Gastrocnemius medialis (tissue), 4 donors: ENCODE data around the gene RING1. TPM values are rescaled to one million over a fixed set of nuclear protein-coding genes. Genes with fewer than 3 reads are reported as not detected.

Experiments used
- ATAC-seq, 2 donors: fragments of 150-250 bp; one replicate each; pipeline ENCODE4 v1.9.1; 2016
- DNase-seq, 2 donors: peaks; one replicate each; pipeline ENCODE4 v3.0.0-alpha.2; 2019
- H3K27ac ChIP-seq, 4 donors: fragments of 200-600 bp; sonication (generic); 1 replicate in 1 of 4; 2 replicates in 3 of 4; pipeline ENCODE4 v1.5.1; 2016 to 2018; ENCODE audit warnings: mild to moderate bottlenecking in 2 of 4, moderate library complexity in 1 of 4
- H3K27me3 ChIP-seq, 3 donors: fragments of 200-600 bp; sonication (generic) in 2 of 3; 1 replicate in 1 of 3; 2 replicates in 2 of 3; pipeline versions ENCODE4 v1.5.1 to v1.6.0; 2016 to 2019; ENCODE audit warnings: mild to moderate bottlenecking in 1 of 3, moderate library complexity in 1 of 3
- H3K36me3 ChIP-seq, 2 donors: fragments of 200-600 bp; sonication (generic) in 1 of 2; one replicate each; pipeline ENCODE4 v1.5.1; 2017 to 2018
- H3K4me1 ChIP-seq, 2 donors: fragments of 200-600 bp; sonication (generic) in 1 of 2; one replicate each; pipeline ENCODE4 v1.5.1; 2016 to 2017; ENCODE audit warnings: mild to moderate bottlenecking in 2 of 2
- H3K4me3 ChIP-seq, 4 donors: fragments of 200-600 bp; sonication (generic) in 3 of 4; 1 replicate in 1 of 4; 2 replicates in 3 of 4; pipeline ENCODE4 v1.5.1; 2016 to 2019; ENCODE audit warnings: mild to moderate bottlenecking in 2 of 4
- H3K9me3 ChIP-seq, 3 donors: fragments of 200-600 bp; sonication (generic) in 2 of 3; 1 replicate in 1 of 3; 2 replicates in 2 of 3; pipeline ENCODE4 v1.5.1; 2016 to 2019
- CTCF ChIP-seq, 5 experiments: fragments of 450-650 bp in 3 of 5; fragments of 200-600 bp in 2 of 5; sonication (generic) in 2 of 5; IDR thresholded peaks in 4 of 5; conservative IDR thresholded peaks in 1 of 5; 1 replicate in 4 of 5; 2 replicates in 1 of 5; pipeline ENCODE4 v1.5.1; 2016 to 2019; ENCODE audit warnings: antibody characterized with exemption in 5 of 5, mild to moderate bottlenecking in 3 of 5, moderate library complexity in 3 of 5
- POLR2A ChIP-seq, 2 donors: fragments of 450-650 bp; IDR thresholded peaks; one replicate each; pipeline ENCODE4 v1.6.1; 2017; ENCODE audit warnings: antibody characterized with exemption in 2 of 2, mild to moderate bottlenecking in 2 of 2, moderate library complexity in 2 of 2
- in situ Hi-C, 4 donors: fragments of 200-750 bp; cut with MboI; loops; one replicate each; pipeline versions ENCODE4 v1.15.0 to v1.8.0; 2017; ENCODE audit warnings: low sequenced_read_pairs in 4 of 4
- intact Hi-C: fragments of 100-400 bp; cut with DNase I; formaldehyde crosslinking; loops from one replicate; pipeline ENCODE4 v1.15.1; 2023; ENCODE audit warnings: low total_unique reads
- total RNA-seq, 4 donors: library from RNA; depleted of rRNA; stranded (reverse); fragments of >200 nt; gene quantifications; one replicate each; pipeline versions ENCODE4 v1.1.0 to v1.2.3, GENCODE V29; 2016

Gene RING1
- total RNA-seq, 4 donors from 2014 or later: 7.4 to 16.3 (median 12.1) TPM

- H3K27ac ChIP-seq: no peak overlapping the region
- DNase-seq: no peak
- no peak overlapping the region for H3K4me3 ChIP-seq
- in situ Hi-C loops (no loop called here), intact Hi-C loops (no loop called here)
- TF ChIP-seq POLR2A (IDR thresholded peaks at IDR 0.05): no peak
- TF ChIP-seq CTCF (IDR thresholded peaks at IDR 0.05 in 4 of 5, conservative IDR thresholded peaks at IDR 0.05 in 1 of 5): no peak
- H3K27me3 ChIP-seq: peaks cover 0 to 7% (median 5%) of the 10 kb centered on the region in 3 donors
- no peak for ATAC-seq
- H3K36me3 ChIP-seq: no peaks in the 10 kb centered on the region
- H3K9me3 ChIP-seq: no peaks in the 10 kb centered on the region
- H3K4me1 ChIP-seq: no peaks in the 10 kb centered on the region
These were observed 28.0 kb downstream of the RING1 start for GRCh38 chr6:33236328-33236727.

- Histone ChIP-seq H3K4me1 (no peaks in the 10 kb centered on the region), H3K27me3 (peaks cover 0 to 7% (median 5%) of the 10 kb centered on the region in 3 donors), H3K27ac (no peak overlapping the region), H3K36me3 (no peaks in the 10 kb centered on the region), H3K4me3 (no peak overlapping the region), H3K9me3 (no peaks in the 10 kb centered on the region)
- in situ Hi-C loops: no loop called here
- DNase-seq (no peak), ATAC-seq (no peak)
- intact Hi-C loops: no loop called here
- TF ChIP-seq CTCF (IDR thresholded peaks at IDR 0.05 in 4 of 5, conservative IDR thresholded peaks at IDR 0.05 in 1 of 5): no peak
- no peak for TF ChIP-seq POLR2A (IDR thresholded peaks at IDR 0.05)
These were observed 28.6 kb downstream of the RING1 start for GRCh38 chr6:33236852-33237251.

DNA sequence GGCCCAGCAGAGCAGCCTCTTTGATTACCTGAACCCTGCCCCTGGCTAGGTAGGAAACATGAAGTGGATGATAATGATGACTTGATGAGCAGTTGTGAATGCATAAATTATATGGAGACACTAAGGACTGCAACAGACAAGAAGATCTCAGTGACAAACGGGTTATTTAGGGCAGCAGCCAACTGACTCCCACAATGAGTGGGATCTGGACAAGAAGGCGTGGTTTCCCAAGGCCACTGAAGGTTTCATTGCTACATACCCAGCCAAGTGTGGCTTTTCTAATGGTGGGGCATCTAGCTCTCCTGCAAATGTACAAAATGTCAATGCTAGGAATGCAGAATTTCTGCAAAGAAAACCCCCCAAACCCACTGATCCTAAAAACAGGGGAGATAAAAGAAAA is 29.4 kb downstream of the RING1 start:
- H3K27ac ChIP-seq: no peak overlapping the region
- DNase-seq (no peak), ATAC-seq (no peak)
- H3K4me1 ChIP-seq: no peaks in the 10 kb centered on the region
- H3K9me3 ChIP-seq: no peaks in the 10 kb centered on the region
- in situ Hi-C loops: no loop called here
- no peaks in the 10 kb centered on the region for H3K36me3 ChIP-seq
- H3K27me3 ChIP-seq: peaks cover 0 to 7% (median 5%) of the 10 kb centered on the region in 3 donors
- no peak overlapping the region for H3K4me3 ChIP-seq
- intact Hi-C loops: no loop called here
- TF ChIP-seq CTCF (IDR thresholded peaks at IDR 0.05 in 4 of 5, conservative IDR thresholded peaks at IDR 0.05 in 1 of 5) (no peak), POLR2A (IDR thresholded peaks at IDR 0.05) (no peak)

DNA sequence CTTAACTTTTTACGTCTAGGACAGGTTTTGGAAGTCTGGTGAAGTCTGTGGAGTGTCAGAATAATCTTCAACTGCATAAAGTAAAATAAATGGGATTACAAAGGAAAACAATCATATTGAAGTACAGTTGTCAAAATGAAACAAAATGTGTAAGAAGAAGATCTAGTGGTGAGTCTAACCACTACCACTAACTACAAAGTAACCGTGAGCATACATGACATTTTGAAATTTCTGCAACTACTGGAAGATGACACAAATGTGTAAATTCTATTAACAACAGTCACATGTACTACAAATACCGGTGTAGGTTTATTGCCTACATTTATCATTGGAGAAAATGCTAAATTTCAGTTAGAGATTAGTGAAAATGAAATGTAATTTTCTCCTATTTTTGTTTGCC is 33.7 kb downstream of the RING1 start:
- H3K27ac ChIP-seq: no peak overlapping the region
- TF ChIP-seq POLR2A (IDR thresholded peaks at IDR 0.05) (no peak), CTCF (IDR thresholded peaks at IDR 0.05 in 4 of 5, conservative IDR thresholded peaks at IDR 0.05 in 1 of 5) (no peak)
- no peaks in the 10 kb centered on the region for H3K36me3 ChIP-seq
- peaks cover 0 to 4% (median 0%) of the 10 kb centered on the region in 3 donors for H3K27me3 ChIP-seq
- intact Hi-C loops: no loop called here
- DNase-seq (no peak), ATAC-seq (no peak)
- H3K9me3 ChIP-seq: no peaks in the 10 kb centered on the region
- in situ Hi-C loops: loop anchor here (10.0 kb wide), 4 partner anchors 47 to 227 kb away; partner anchors contain the start of gene COL11A2 (in 1 of the 4)
- no peaks in the 10 kb centered on the region for H3K4me1 ChIP-seq
- no peak overlapping the region for H3K4me3 ChIP-seq

- intact Hi-C loops (no loop called here), in situ Hi-C loops (loop anchor here (10.0 kb wide), 4 partner anchors 49 to 229 kb away; partner anchors contain the start of gene COL11A2 (in 1 of the 4))
- H3K4me1 ChIP-seq: peaks cover 0 to 4% of the 10 kb centered on the region in 2 donors
- no peaks in the 10 kb centered on the region for H3K9me3 ChIP-seq
- H3K27me3 ChIP-seq: peaks cover 0 to 4% (median 0%) of the 10 kb centered on the region in 3 donors
- no peak for DNase-seq
- no peak overlapping the region for H3K27ac ChIP-seq
- no peak for TF ChIP-seq CTCF (IDR thresholded peaks at IDR 0.05 in 4 of 5, conservative IDR thresholded peaks at IDR 0.05 in 1 of 5)
- TF ChIP-seq POLR2A (IDR thresholded peaks at IDR 0.05): no peak
- H3K4me3 ChIP-seq: no peak overlapping the region
- no peaks in the 10 kb centered on the region for H3K36me3 ChIP-seq
- ATAC-seq: no peak
These were observed 35.2 kb downstream of the RING1 start for GRCh38 chr6:33243476-33243875.
